NCI-H1930 (cell line): Measurements from ENCODE around the gene ANXA7.
"Not testable (repeated sequence)": the region's sequence is repeated elsewhere in the genome, so short reads cannot be mapped to it uniquely, and the experiment has no call there.

ENCODE experiments used
- DNase-seq, 2 experiments: peaks; one replicate each; lab custom pipeline; 2025; lab: John Stamatoyannopoulos, UW

ANXA7 gene

GRCh38 chr10:73407495-73407894 is 6.4 kb downstream of the ANXA7 start:
- no peak for DNase-seq

- DNase-seq = no peak
These were observed 7.0 kb downstream of the ANXA7 start for GRCh38 chr10:73406846-73407245.

GRCh38 chr10:73405556-73405955 is 8.3 kb downstream of the ANXA7 start:
- no peak for DNase-seq

- DNase-seq = no peak
These were observed 9.2 kb downstream of the ANXA7 start for GRCh38 chr10:73404690-73405089.

- no peak for DNase-seq
These were observed 12.2 kb downstream of the ANXA7 start for GRCh38 chr10:73401636-73402035.

GRCh38 chr10:73399063-73399462 is 14.8 kb downstream of the ANXA7 start:
- no peak for DNase-seq

- no peak for DNase-seq
These were observed 15.8 kb downstream of the ANXA7 start for GRCh38 chr10:73398024-73398423.

- not testable (repeated sequence) for DNase-seq
These were observed 19.5 kb downstream of the ANXA7 start for GRCh38 chr10:73394325-73394724.

- no peak for DNase-seq
These were observed 25.6 kb downstream of the ANXA7 start for GRCh38 chr10:73388228-73388627.

GRCh38 chr10:73386583-73386982 is 27.3 kb downstream of the ANXA7 start:
- no peak for DNase-seq

- DNase-seq = no peak
These were observed 34.7 kb downstream of the ANXA7 start for GRCh38 chr10:73379064-73379748.

- no peak for DNase-seq
These were observed 37.2 kb downstream of the ANXA7 start for GRCh38 chr10:73376679-73377078.

GRCh38 chr10:73368238-73368637 is 45.6 kb downstream of the ANXA7 start:
- DNase-seq = no peak

GRCh38 chr10:73366381-73367298 is 47.2 kb downstream of the ANXA7 start:
- DNase-seq = no peak

GRCh38 chr10:73364964-73365363 is 48.9 kb downstream of the ANXA7 start:
- no peak for DNase-seq

- DNase-seq = no peak
These were observed 54.4 kb downstream of the ANXA7 start for GRCh38 chr10:73359492-73359891.

- peak; percentile 83 to 94 for DNase-seq
These were observed 55.3 kb downstream of the ANXA7 start, which contains the start of gene CFAP70 for GRCh38 chr10:73358331-73359279. CFAP70 (minus strand) TSS chr10:73358864; CDS start chr10:73354796, 4,068 bp downstream.

- DNase-seq = no peak
These were observed 56.0 kb downstream of the ANXA7 start for GRCh38 chr10:73357821-73358220.

GRCh38 chr10:73357166-73357565 is 56.7 kb downstream of the ANXA7 start:
- DNase-seq = no peak

- DNase-seq = no peak
These were observed 69.6 kb downstream of the ANXA7 start for GRCh38 chr10:73344269-73344668.

GRCh38 chr10:73340121-73340520 is 73.7 kb downstream of the ANXA7 start:
- DNase-seq = no peak

- DNase-seq = no peak
These were observed 74.4 kb downstream of the ANXA7 start for GRCh38 chr10:73339436-73339835.
